Spleen (tissue), 7 donors: Measurements from ENCODE around the gene ZMIZ1.

Experiments used
- CTCF ChIP-seq, 11 experiments: fragments of 200-600 bp in 7 of 11; fragments of 450-650 bp in 4 of 11; sonication (generic) in 4 of 11; IDR thresholded peaks in 8 of 11; conservative IDR thresholded peaks in 3 of 11; 1 replicate in 7 of 11; 2 replicates in 4 of 11; pipeline versions ENCODE4 v1.4.0 to v1.8.0; 2016 to 2021; ENCODE audit warnings: antibody characterized with exemption in 11 of 11, inconsistent platforms in 4 of 11, mild to moderate bottlenecking in 1 of 11
- POLR2A ChIP-seq, 3 donors: fragments of 450-650 bp; IDR thresholded peaks; one replicate each; pipeline ENCODE4 v1.5.1; 2017; ENCODE audit warnings: antibody characterized with exemption in 3 of 3, mild to moderate bottlenecking in 1 of 3
- POLR2AphosphoS5 ChIP-seq, 3 donors: sonication (generic); formaldehyde crosslinking; IDR thresholded peaks; one replicate each; pipeline ENCODE4 v1.5.1; 2017; ENCODE audit warnings: antibody characterized with exemption in 3 of 3
- donor health status: DM: no; HTN: no; CAD: no; lungs with moderate emphysema.
- donor health status: DM: no; HTN: no; CAD: no.
- donor health status: DM: no; HTN: no; CAD: no.

GRCh38 chr10:79038104-79038840 is 30.5 kb upstream of the ZMIZ1 start:
- TF ChIP-seq CTCF (IDR thresholded peaks at IDR 0.05 in 8 of 11, conservative IDR thresholded peaks at IDR 0.05 in 3 of 11): no peak
- no peak for TF ChIP-seq POLR2AphosphoS5 (IDR thresholded peaks at IDR 0.05)
- TF ChIP-seq POLR2A (IDR thresholded peaks at IDR 0.05): no peak
